AG08396 (cell line): ENCODE results near the gene RNF157.
A peak's percentile ranks its signal among the peaks of the same experiment; 100 is the strongest.
"Not testable (repeated sequence)": the region's sequence is repeated elsewhere in the genome, so short reads cannot be mapped to it uniquely, and the experiment has no call there.

Experiments used
- DNase-seq: peaks from one replicate; pipeline ENCODE4 v3.0.0; 2012; ENCODE audit warnings: low spot score, mixed read lengths

Gene RNF157

GRCh38 chr17:76189741-76190140 is 50.6 kb downstream of the RNF157 start:
- DNase-seq: no peak

- no peak for DNase-seq
Observed at GRCh38 chr17:76189247-76189646, 51.0 kb downstream of the RNF157 start.

- no peak for DNase-seq
Observed at GRCh38 chr17:76188213-76189016, 51.9 kb downstream of the RNF157 start.

- not testable (repeated sequence) for DNase-seq
Observed at GRCh38 chr17:76186774-76187173, 53.5 kb downstream of the RNF157 start.

GRCh38 chr17:76184290-76184689 is 56.0 kb downstream of the RNF157 start:
- no peak for DNase-seq

GRCh38 chr17:76182016-76182764 is 58.1 kb downstream of the RNF157 start:
- DNase-seq: peak; percentile 91

GRCh38 chr17:76179496-76180467 is 60.5 kb downstream of the RNF157 start:
- DNase-seq: no peak

- DNase-seq: no peak
Observed at GRCh38 chr17:76178124-76178523, 62.2 kb downstream of the RNF157 start.

GRCh38 chr17:76176701-76177574 is 63.4 kb downstream of the RNF157 start:
- DNase-seq: no peak

- DNase-seq: no peak
Observed at GRCh38 chr17:76174037-76174436, 66.3 kb downstream of the RNF157 start.

GRCh38 chr17:76173474-76173873 is 66.8 kb downstream of the RNF157 start:
- no peak for DNase-seq

GRCh38 chr17:76171706-76172105 is 68.6 kb downstream of the RNF157 start:
- DNase-seq: no peak

- no peak for DNase-seq
Observed at GRCh38 chr17:76170114-76170513, 70.2 kb downstream of the RNF157 start.

- DNase-seq: no peak
Observed at GRCh38 chr17:76166906-76167305, 73.4 kb downstream of the RNF157 start.

- DNase-seq: peak; percentile 53
Observed at GRCh38 chr17:76166168-76166567, 74.1 kb downstream of the RNF157 start.

- DNase-seq: no peak
Observed at GRCh38 chr17:76164331-76164730, 76.0 kb downstream of the RNF157 start.

GRCh38 chr17:76163919-76164318 is 76.4 kb downstream of the RNF157 start:
- DNase-seq: no peak

GRCh38 chr17:76161619-76162266 is 78.5 kb downstream of the RNF157 start:
- DNase-seq: no peak

GRCh38 chr17:76160896-76161528 is 79.3 kb downstream of the RNF157 start:
- DNase-seq: no peak

GRCh38 chr17:76159157-76159556 is 81.1 kb downstream of the RNF157 start:
- no peak for DNase-seq
